LNCaP clone FGC (cell line): ENCODE measurements around the gene LNX1.

Source experiments
- DNase-seq: peaks from one replicate; pipeline ENCODE4 v3.0.0-alpha.2; 2011; ENCODE audit warnings: low read depth
- H3K4me3 ChIP-seq: 2 replicates; pipeline ENCODE4 v1.5.1; 2011; ENCODE audit warnings: mild to moderate bottlenecking, low read depth, low read length, control low read depth
- CTCF ChIP-seq: IDR thresholded peaks from 2 replicates; pipeline ENCODE4 v1.5.1; 2012; ENCODE audit warnings: mild to moderate bottlenecking; ENCODE audit not compliant: control insufficient read depth, insufficient read depth; ENCODE audit errors: extremely low read depth

The LNX1 gene

GRCh38 chr4:53545942-53546581 lies 45.2 kb downstream of the LNX1 start:
- no peak for DNase-seq
- TF ChIP-seq CTCF, result no peak

GRCh38 chr4:53545273-53545672 lies 46.0 kb downstream of the LNX1 start:
- no peak for DNase-seq
- no peak overlapping the region for H3K4me3 ChIP-seq
- no peak for TF ChIP-seq CTCF

More at GRCh38 chr4:53545942-53546581, 45.2 kb downstream of the LNX1 start:
- no peak overlapping the region for H3K4me3 ChIP-seq

GRCh38 chr4:53543561-53543960 lies 47.7 kb downstream of the LNX1 start:
- TF ChIP-seq CTCF, result no peak
- no peak for DNase-seq

GRCh38 chr4:53541577-53542206 lies 49.6 kb downstream of the LNX1 start:
- DNase-seq, result no peak
- H3K4me3 ChIP-seq, result no peak overlapping the region
- no peak for TF ChIP-seq CTCF

More at GRCh38 chr4:53543561-53543960, 47.7 kb downstream of the LNX1 start:
- H3K4me3 ChIP-seq, result no peak overlapping the region

GRCh38 chr4:53538756-53539155 lies 52.5 kb downstream of the LNX1 start:
- TF ChIP-seq CTCF, result no peak
- no peak overlapping the region for H3K4me3 ChIP-seq
- DNase-seq, result no peak

GRCh38 chr4:53537606-53538005 lies 53.7 kb downstream of the LNX1 start:
- peak; percentile 7 for DNase-seq
- TF ChIP-seq CTCF, result no peak
- H3K4me3 ChIP-seq, result no peak overlapping the region
